GM18499 (cell line): ENCODE results near the gene RSRC1.
"Not testable (repeated sequence)": the region's sequence is repeated elsewhere in the genome, so short reads cannot be mapped to it uniquely, and the experiment has no call there.

Experiments used
- ATAC-seq: cut with Tn5 transposase; IDR thresholded peaks from one replicate; pipeline ENCODE4 v1.9.1; 2021; ENCODE audit warnings: moderate number of reproducible peaks; ENCODE audit not compliant: insufficient read depth, unreplicated experiment

RSRC1 gene

GRCh38 chr3:158494673-158495072 is 384.8 kb downstream of the RSRC1 start:
- ATAC-seq: no peak

GRCh38 chr3:158495398-158495902 is 385.6 kb downstream of the RSRC1 start:
- ATAC-seq: not testable (repeated sequence)

GRCh38 chr3:158505117-158505516 is 395.2 kb downstream of the RSRC1 start:
- no peak for ATAC-seq

GRCh38 chr3:158506456-158506855 is 396.6 kb downstream of the RSRC1 start:
- ATAC-seq: no peak

GRCh38 chr3:158508481-158508880 is 398.6 kb downstream of the RSRC1 start:
- no peak for ATAC-seq

GRCh38 chr3:158509891-158510290 is 400.0 kb downstream of the RSRC1 start:
- ATAC-seq: no peak

- ATAC-seq: not testable (repeated sequence)
Observed at GRCh38 chr3:158516729-158517128, 406.8 kb downstream of the RSRC1 start.

GRCh38 chr3:158519776-158520175 is 409.9 kb downstream of the RSRC1 start:
- ATAC-seq: no peak

- no peak for ATAC-seq
Observed at GRCh38 chr3:158520433-158520832, 410.5 kb downstream of the RSRC1 start.

GRCh38 chr3:158522221-158523136 is 412.6 kb downstream of the RSRC1 start:
- no peak for ATAC-seq

- no peak for ATAC-seq
Observed at GRCh38 chr3:158528076-158528674, 418.3 kb downstream of the RSRC1 start.

GRCh38 chr3:158531334-158531733 is 421.4 kb downstream of the RSRC1 start:
- no peak for ATAC-seq

GRCh38 chr3:158532099-158532734 is 422.3 kb downstream of the RSRC1 start:
- ATAC-seq: no peak

- no peak for ATAC-seq
Observed at GRCh38 chr3:158535918-158536317, 426.0 kb downstream of the RSRC1 start.

- no peak for ATAC-seq
Observed at GRCh38 chr3:158539414-158540014, 429.6 kb downstream of the RSRC1 start.

GRCh38 chr3:158540066-158540465 is 430.2 kb downstream of the RSRC1 start:
- ATAC-seq: no peak

GRCh38 chr3:158548691-158549090 is 438.8 kb downstream of the RSRC1 start:
- no peak for ATAC-seq

- not testable (repeated sequence) for ATAC-seq
Observed at GRCh38 chr3:158549938-158550337, 440.0 kb downstream of the RSRC1 start.

- ATAC-seq: no peak
Observed at GRCh38 chr3:158552124-158552523, 442.2 kb downstream of the RSRC1 start.

GRCh38 chr3:158559504-158559903 is 449.6 kb downstream of the RSRC1 start:
- no peak for ATAC-seq

- ATAC-seq: no peak
Observed at GRCh38 chr3:158560979-158561378, 451.1 kb downstream of the RSRC1 start.
